OCI-LY7 (cell line): ENCODE measurements around the gene OR4C13. TPM values are rescaled to one million over a fixed set of nuclear protein-coding genes. Genes with fewer than 3 reads are reported as not detected.
"Not testable (repeated sequence)": the region's sequence is repeated elsewhere in the genome, so short reads cannot be mapped to it uniquely, and the experiment has no call there.

Experiments used
- Bru-seq: library from RNA; stranded (reverse); fragments of 400-500 nt; gene quantifications from one replicate; lab custom pipeline; 2021; lab: Mats Ljungman, UMichigan
- BruChase-seq, 2 experiments: library from RNA; stranded (reverse); fragments of 400-500 nt; gene quantifications; one replicate each; lab custom pipeline; 2021; lab: Mats Ljungman, UMichigan
- BruUV-seq: library from RNA; stranded (reverse); fragments of 400-500 nt; replicated peaks from 2 replicates; lab custom pipeline; 2021; lab: Mats Ljungman, UMichigan
- CTCF ChIA-PET: fragments of 300-600 bp; sonication (Branson Sonifier 250); formaldehyde crosslinking; loops from one replicate; lab custom pipeline; 2022; ENCODE audit warnings: antibody characterized with exemption; ENCODE audit not compliant: unreplicated experiment; lab: Charles Lee
- POLR2A ChIA-PET: fragments of 300-600 bp; sonication (Branson Sonifier 250); formaldehyde crosslinking; loops from one replicate; lab custom pipeline; 2022; ENCODE audit warnings: antibody characterized with exemption; lab: Charles Lee
- DNase-seq: peaks from one replicate; pipeline ENCODE4 v3.0.0-alpha.2; 2015; ENCODE audit warnings: low spot score
- H2AFZ ChIP-seq: fragments of 200-600 bp; sonication (generic), shearing (Covaris generic); 2 replicates; pipeline ENCODE4 v1.6.1; 2014; ENCODE audit warnings: mild to moderate bottlenecking, antibody characterized with exemption, low read length, moderate library complexity
- H3K27ac ChIP-seq: fragments of 200-600 bp; sonication (generic); 2 replicates; pipeline ENCODE4 v1.5.1; 2014; ENCODE audit warnings: mixed run types, low read depth, mild to moderate bottlenecking, moderate library complexity, low read length, inconsistent platforms; ENCODE audit not compliant: poor library complexity, severe bottlenecking
- H3K36me3 ChIP-seq: fragments of 200-600 bp; sonication (generic); 2 replicates; pipeline ENCODE4 v1.6.1; 2014; ENCODE audit warnings: mild to moderate bottlenecking, antibody characterized with exemption, low read length, moderate library complexity, mixed read lengths; ENCODE audit not compliant: insufficient read depth
- H3K4me1 ChIP-seq: fragments of 200-600 bp; sonication (generic); 2 replicates; pipeline ENCODE4 v1.5.1; 2014; ENCODE audit warnings: mild to moderate bottlenecking, low read length; ENCODE audit not compliant: insufficient read depth, poor library complexity, severe bottlenecking
- H3K4me2 ChIP-seq: fragments of 200-600 bp; sonication (generic); 2 replicates; pipeline ENCODE4 v1.6.1; 2014; ENCODE audit warnings: mild to moderate bottlenecking, low read length
- H3K4me3 ChIP-seq: fragments of 200-600 bp; sonication (generic); 2 replicates; pipeline ENCODE4 v1.5.1; 2014; ENCODE audit warnings: mild to moderate bottlenecking, low read depth, low read length; ENCODE audit not compliant: poor library complexity, severe bottlenecking
- H3K79me2 ChIP-seq: fragments of 200-600 bp; sonication (generic); 2 replicates; pipeline ENCODE4 v1.6.1; 2016; ENCODE audit warnings: low read depth, mild to moderate bottlenecking, low read length, moderate library complexity, mixed read lengths; ENCODE audit not compliant: insufficient read depth
- H3K9me2 ChIP-seq: fragments of 200-600 bp; sonication (generic); 2 replicates; pipeline ENCODE4 v1.6.1; 2016; ENCODE audit warnings: mild to moderate bottlenecking, low read length, mixed read lengths; ENCODE audit not compliant: insufficient read depth
- H3K9me3 ChIP-seq: fragments of 200-600 bp; sonication (generic); 2 replicates; pipeline ENCODE4 v1.6.1; 2014; ENCODE audit warnings: mild to moderate bottlenecking, mixed run types, low read length, mixed read lengths
- H4K20me1 ChIP-seq: fragments of 200-600 bp; sonication (generic); 2 replicates; pipeline ENCODE4 v1.6.1; 2014; ENCODE audit warnings: mild to moderate bottlenecking, antibody characterized with exemption, low read length, moderate library complexity, mixed read lengths; ENCODE audit not compliant: insufficient read depth
- CTCF ChIP-seq: fragments of 200-600 bp; sonication (generic); conservative IDR thresholded peaks from 2 replicates; pipeline ENCODE4 v1.5.1; 2014; ENCODE audit warnings: mild to moderate bottlenecking, antibody characterized with exemption, low read length, moderate library complexity, mixed read lengths
- EZH2phosphoT487 ChIP-seq: fragments of 200-600 bp; sonication (generic); IDR thresholded peaks from 2 replicates; pipeline ENCODE4 v1.6.1; 2018; ENCODE audit warnings: low read depth, borderline replicate concordance, mild to moderate bottlenecking, mixed run types, antibody characterized with exemption, low read length, moderate library complexity, mixed read lengths
- intact Hi-C: fragments of 100-400 bp; cut with micrococcal nuclease; formaldehyde crosslinking; loops from one replicate; pipeline ENCODE4 v1.10.0; 2022; ENCODE audit not compliant: unreplicated experiment
- long read RNA-seq: library from polyadenylated mRNA; stranded (forward); transcript quantifications from one replicate; pipeline ENCODE4 v2.0.0, GENCODE V29; 2022
- total RNA-seq, 2 experiments: library from RNA; depleted of rRNA in 1 of 2; stranded (reverse); fragments of >200 nt in 1 of 2; shearing (Covaris generic) in 1 of 2; gene quantifications; 2 replicates each; pipeline ENCODE4 v1.2.3, GENCODE V29; 2014 to 2022

Gene OR4C13
- total RNA-seq (2014; rRNA removed; shearing (Covaris generic)) (not detected in 2 replicates), total RNA-seq (2022) (not detected in 2 replicates), Bru-seq, nascent RNA (not detected), BruChase-seq, experiment 1, labeled RNA remaining after a 6-hour chase (not detected), BruChase-seq, experiment 2, labeled RNA remaining after a 2-hour chase (not detected)
- long read RNA-seq, result 0 reads

GRCh38 chr11:49952091-49952490 is at the start of gene OR4C13:
TSS of gene OR4C13 (plus strand) at chr11:49952391. CDS start at chr11:49952423, 32 bp downstream.
- Histone ChIP-seq H2AFZ (no peak within 1 kb of the TSS), H3K9me3 (no peaks in the 10 kb centered on the region), H3K4me3 (no peak within 1 kb of the TSS), H3K27ac (no peak within 1 kb of the TSS), H3K9me2 (no peaks in the 10 kb centered on the region), H3K79me2 (no peaks in the 10 kb centered on the region), H3K36me3 (no peaks in the 10 kb centered on the region), H3K4me2 (no peak within 1 kb of the TSS), H3K4me1 (no peaks in the 10 kb centered on the region), H4K20me1 (no peaks in the 10 kb centered on the region)
- intact Hi-C loops, result no loop called here
- BruUV-seq, result no TSS peak
- ChIA-PET POLR2A (no interaction called here), CTCF (no interaction called here)
- DNase-seq, result no peak
- TF ChIP-seq CTCF (no peak), EZH2phosphoT487 (no peak)

GRCh38 chr11:49911516-49911915 is 40.7 kb upstream of the OR4C13 start:
- POLR2A ChIA-PET, H3K4me2 ChIP-seq: not testable (repeated sequence)

GRCh38 chr11:49948701-49949100 is 3.5 kb upstream of the OR4C13 start:
- H3K79me2 ChIP-seq, H3K36me3 ChIP-seq, H3K4me3 ChIP-seq, H3K27ac ChIP-seq, H3K9me3 ChIP-seq, H3K4me1 ChIP-seq, intact Hi-C loops, DNase-seq, H4K20me1 ChIP-seq, H3K9me2 ChIP-seq, CTCF ChIA-PET, H3K4me2 ChIP-seq, BruUV-seq, POLR2A ChIA-PET, H2AFZ ChIP-seq: not testable (repeated sequence)

More at GRCh38 chr11:49911516-49911915, 40.7 kb upstream of the OR4C13 start:
- BruUV-seq, H3K27ac ChIP-seq, H4K20me1 ChIP-seq, H3K9me2 ChIP-seq, CTCF ChIA-PET, DNase-seq, H2AFZ ChIP-seq, H3K9me3 ChIP-seq, H3K36me3 ChIP-seq, intact Hi-C loops, H3K4me1 ChIP-seq, H3K4me3 ChIP-seq, H3K79me2 ChIP-seq: not testable (repeated sequence)

GRCh38 chr11:49973439-49973838 is 21.2 kb downstream of the OR4C13 start:
- H3K27ac ChIP-seq, intact Hi-C loops, BruUV-seq, H3K79me2 ChIP-seq, H3K4me2 ChIP-seq, H3K36me3 ChIP-seq, H2AFZ ChIP-seq, CTCF ChIA-PET, H3K4me3 ChIP-seq, H3K4me1 ChIP-seq, H3K9me3 ChIP-seq, H4K20me1 ChIP-seq, H3K9me2 ChIP-seq, DNase-seq, POLR2A ChIA-PET: not testable (repeated sequence)

- DNase-seq, H4K20me1 ChIP-seq, intact Hi-C loops, H3K27ac ChIP-seq, H3K4me3 ChIP-seq, POLR2A ChIA-PET, H3K9me3 ChIP-seq, BruUV-seq, H3K4me2 ChIP-seq, CTCF ChIA-PET, H3K36me3 ChIP-seq, H2AFZ ChIP-seq, H3K4me1 ChIP-seq, H3K79me2 ChIP-seq, H3K9me2 ChIP-seq: not testable (repeated sequence)
These were observed 30.2 kb downstream of the OR4C13 start, which contains the start of gene OR4C12 for GRCh38 chr11:49982435-49982834. TSS of gene OR4C12 (minus strand) at chr11:49982535. CDS start at chr11:49982501, 34 bp downstream.
